H9 (cell line): ENCODE measurements around the gene CCNY. TPM values are rescaled to one million over a fixed set of nuclear protein-coding genes. Genes with fewer than 3 reads are reported as not detected.

Experiments used
- DNase-seq: peaks from one replicate; pipeline ENCODE4 v3.0.0-alpha.2; 2017
- H2AFZ ChIP-seq: one replicate; pipeline ENCODE4 v1.6.1; 2013; ENCODE audit warnings: mild to moderate bottlenecking, low read length, control low read depth, moderate library complexity
- H2AK5ac ChIP-seq: 2 replicates; pipeline ENCODE4 v1.6.1; 2013; ENCODE audit warnings: low read length, control low read depth, mixed read lengths; ENCODE audit not compliant: insufficient read length
- H2BK120ac ChIP-seq: one replicate; pipeline ENCODE4 v1.6.1; 2013; ENCODE audit warnings: low read depth, mild to moderate bottlenecking, low read length, control low read depth, inconsistent platforms; ENCODE audit not compliant: poor library complexity, severe bottlenecking
- H2BK12ac ChIP-seq: 2 replicates; pipeline ENCODE4 v1.6.1; 2013; ENCODE audit warnings: low read length, control low read depth, mixed read lengths, low read depth; ENCODE audit not compliant: insufficient read length
- H2BK15ac ChIP-seq: 2 replicates; pipeline ENCODE4 v1.6.1; 2013; ENCODE audit warnings: low read depth, low read length, control low read depth
- H2BK20ac ChIP-seq: one replicate; pipeline ENCODE4 v1.6.1; 2013; ENCODE audit warnings: low read depth, mild to moderate bottlenecking, low read length, control low read depth, inconsistent platforms; ENCODE audit not compliant: poor library complexity, severe bottlenecking
- H2BK5ac ChIP-seq: 2 replicates; pipeline ENCODE4 v1.6.1; 2013; ENCODE audit warnings: low read length, control low read depth, mixed read lengths; ENCODE audit not compliant: insufficient read length
- H3K14ac ChIP-seq: 2 replicates; pipeline ENCODE4 v1.6.1; 2013; ENCODE audit warnings: low read length, control low read depth; ENCODE audit not compliant: insufficient read depth
- H3K18ac ChIP-seq: 2 replicates; pipeline ENCODE4 v1.6.1; 2013; ENCODE audit warnings: low read depth, mild to moderate bottlenecking, mixed read lengths, low read length, control low read depth; ENCODE audit not compliant: insufficient read length
- H3K23ac ChIP-seq: 2 replicates; pipeline ENCODE4 v1.6.1; 2013; ENCODE audit warnings: low read length, control low read depth, mixed read lengths, low read depth; ENCODE audit not compliant: insufficient read length
- H3K23me2 ChIP-seq: 2 replicates; pipeline ENCODE4 v1.6.1; 2013; ENCODE audit warnings: low read depth, mild to moderate bottlenecking, mixed read lengths, low read length, control low read depth; ENCODE audit not compliant: insufficient read length, poor library complexity, severe bottlenecking
- H3K27ac ChIP-seq: 2 replicates; pipeline ENCODE4 v1.5.1; 2013; ENCODE audit warnings: low read length, control low read depth, mixed read lengths, low read depth; ENCODE audit not compliant: insufficient read length
- H3K27me3 ChIP-seq: 2 replicates; pipeline ENCODE4 v1.6.1; 2013; ENCODE audit warnings: low read length, control low read depth, inconsistent platforms; ENCODE audit not compliant: insufficient read depth
- H3K4ac ChIP-seq: 2 replicates; pipeline ENCODE4 v1.6.1; 2013; ENCODE audit warnings: low read depth, mild to moderate bottlenecking, control low read depth, inconsistent platforms, low read length, moderate library complexity
- H3K4me1 ChIP-seq: 2 replicates; pipeline ENCODE4 v1.6.1; 2013; ENCODE audit warnings: low read length, control low read depth, inconsistent platforms; ENCODE audit not compliant: insufficient read depth
- H3K4me2 ChIP-seq: 2 replicates; pipeline ENCODE4 v1.6.1; 2013; ENCODE audit warnings: low read length, control low read depth, mixed read lengths; ENCODE audit not compliant: insufficient read length, insufficient read depth
- H3K56ac ChIP-seq: 2 replicates; pipeline ENCODE4 v1.6.1; 2013; ENCODE audit warnings: low read depth, mild to moderate bottlenecking, mixed read lengths, low read length, control low read depth; ENCODE audit not compliant: insufficient read length
- H3K79me1 ChIP-seq: 2 replicates; pipeline ENCODE4 v1.6.1; 2013; ENCODE audit warnings: low read depth, mild to moderate bottlenecking, moderate library complexity, low read length, control low read depth, inconsistent platforms; ENCODE audit not compliant: insufficient read depth, poor library complexity, severe bottlenecking
- H3K79me2 ChIP-seq: 2 replicates; pipeline ENCODE4 v1.6.1; 2013; ENCODE audit warnings: low read length, control low read depth, inconsistent platforms; ENCODE audit not compliant: insufficient read depth
- H3K9ac ChIP-seq: 2 replicates; pipeline ENCODE4 v1.6.1; 2013; ENCODE audit warnings: low read length, control low read depth, mixed read lengths; ENCODE audit not compliant: insufficient read length; ENCODE audit errors: extremely low read depth
- H3K9me3 ChIP-seq: one replicate; pipeline ENCODE4 v1.6.1; 2013; ENCODE audit warnings: low read depth, low read length, inconsistent platforms; ENCODE audit not compliant: control insufficient read depth
- H3T11ph ChIP-seq: one replicate; pipeline ENCODE4 v1.6.1; 2013; ENCODE audit warnings: mild to moderate bottlenecking, low read length, control low read depth, inconsistent platforms
- H4K20me1 ChIP-seq: one replicate; pipeline ENCODE4 v1.6.1; 2013; ENCODE audit not compliant: control insufficient read depth, insufficient read length, insufficient read depth
- H4K5ac ChIP-seq: 2 replicates; pipeline ENCODE4 v1.6.1; 2013; ENCODE audit warnings: low read depth, mild to moderate bottlenecking, mixed read lengths, low read length, control low read depth; ENCODE audit not compliant: insufficient read length
- H4K8ac ChIP-seq: replicated peaks from 2 replicates; pipeline ENCODE4 v1.6.1; 2013; ENCODE audit warnings: low read length, control low read depth, mixed read lengths, low read depth; ENCODE audit not compliant: insufficient read length
- H4K91ac ChIP-seq: 2 replicates; pipeline ENCODE4 v1.6.1; 2013; ENCODE audit warnings: low read depth, mild to moderate bottlenecking, moderate library complexity, mixed read lengths, low read length, control low read depth; ENCODE audit not compliant: insufficient read length
- H3K27ac Mint-ChIP-seq, 3 experiments: 2 replicates in 2 of 3; 3 replicates in 1 of 3; pipeline ENCODE4 v1.8.0; 2020 to 2021; ENCODE audit warnings: mixed read lengths in 3 of 3, mild to moderate bottlenecking in 1 of 3, moderate library complexity in 1 of 3
- H3K27me3 Mint-ChIP-seq: 2 replicates; pipeline ENCODE4 v1.8.0; 2021; ENCODE audit warnings: low read depth, mild to moderate bottlenecking, moderate library complexity, mixed read lengths
- H3K36me3 Mint-ChIP-seq, 3 experiments: 2 replicates in 2 of 3; 3 replicates in 1 of 3; pipeline ENCODE4 v1.8.0; 2020 to 2021; ENCODE audit warnings: low read depth in 3 of 3, mixed read lengths in 3 of 3; ENCODE audit not compliant: insufficient read depth in 1 of 3
- H3K4me1 Mint-ChIP-seq, 2 experiments: 2 replicates each; pipeline ENCODE4 v1.8.0; 2020; ENCODE audit warnings: mixed read lengths in 2 of 2
- H3K4me3 Mint-ChIP-seq, 2 experiments: 2 replicates in 1 of 2; 3 replicates in 1 of 2; pipeline ENCODE4 v1.8.0; 2020 to 2021; ENCODE audit warnings: mild to moderate bottlenecking in 2 of 2, mixed read lengths in 2 of 2, moderate library complexity in 1 of 2
- H3K9me3 Mint-ChIP-seq, 2 experiments: 2 replicates in 1 of 2; 3 replicates in 1 of 2; pipeline ENCODE4 v1.8.0; 2020; ENCODE audit warnings: mild to moderate bottlenecking in 2 of 2, mixed read lengths in 2 of 2, moderate library complexity in 1 of 2
- CTCF ChIP-seq: fragments of 200-600 bp; sonication (generic); conservative IDR thresholded peaks from 3 replicates; pipeline ENCODE4 v1.8.0; 2021; ENCODE audit warnings: antibody characterized with exemption, mild to moderate bottlenecking
- WGBS: extraction: QIAGEN DNeasy Blood & Tissue Kit; methylation state at CpG from one replicate; pipeline ENCODE4 v1.1.7; 2013; ENCODE audit warnings: missing lambda C conversion rate, low lambda C conversion rate, mixed read lengths; ENCODE audit not compliant: insufficient read length; ENCODE audit errors: extremely low coverage; 5-methylcytosine and 5-hydroxymethylcytosine counted together
- total RNA-seq: library from RNA; stranded (reverse); gene quantifications from 2 replicates; pipeline ENCODE4 v1.2.1, GENCODE V29; 2021

Gene CCNY
- total RNA-seq, 1 experiment from 2014 or later: 62.1 TPM

GRCh38 chr10:35533565-35533964, 197.3 kb downstream of the CCNY start:
- Histone ChIP-seq H3K4me2 (no peak overlapping the region), H3K9ac (no peak overlapping the region), H2BK20ac (no peak overlapping the region), H3T11ph (no peak overlapping the region), H4K5ac (no peak overlapping the region), H3K23ac (no peak overlapping the region), H3K18ac (no peak overlapping the region), H3K27ac (no peak overlapping the region), H2AK5ac (no peak overlapping the region), H3K27me3 (no peaks in the 10 kb centered on the region), H4K20me1 (no peaks in the 10 kb centered on the region), H2BK5ac (no peak overlapping the region), H3K23me2 (no peaks in the 10 kb centered on the region), H3K4me1 (no peaks in the 10 kb centered on the region), H2BK120ac (no peak overlapping the region), H4K8ac (no peak overlapping the region), H4K91ac (no peak overlapping the region), H2BK12ac (no peak overlapping the region), H3K4ac (no peak overlapping the region), H3K79me2 (no peaks in the 10 kb centered on the region), H3K9me3 (no peaks in the 10 kb centered on the region), H3K79me1 (no peaks in the 10 kb centered on the region), H3K14ac (no peak overlapping the region; the same call in 1 of the 2 replicates), H2AFZ (no peak overlapping the region), H3K56ac (no peak overlapping the region), H2BK15ac (no peak overlapping the region)
- TF ChIP-seq CTCF: no peak
- H3K36me3 Mint-ChIP-seq: peaks cover 68 to 78% (median 68%) of the 10 kb centered on the region in 3 experiments
- no peak overlapping the region for H3K4me3 Mint-ChIP-seq
- H3K4me1 Mint-ChIP-seq: peaks cover 8 to 11% of the 10 kb centered on the region in 2 experiments
- DNase-seq: no peak
- no peak overlapping the region for H3K27ac Mint-ChIP-seq
- WGBS: no CpG with 5 or more reads among the region's 4 CpGs
- peaks cover 25 to 33% of the 10 kb centered on the region in 2 experiments for H3K9me3 Mint-ChIP-seq
- no peaks in the 10 kb centered on the region for H3K27me3 Mint-ChIP-seq
